Natural killer cell (primary cell): ENCODE results near the gene TBXA2R. TPM values are rescaled to one million over a fixed set of nuclear protein-coding genes. Genes with fewer than 3 reads are reported as not detected.

Experiments used
- ATAC-seq, 3 donors: fragments of 150-1000 bp in 2 of 3; fragments of 200-7000 bp in 1 of 3; cut with Tn5 transposase; 1 replicate in 1 of 3; 2 replicates in 2 of 3; pipeline ENCODE4 v1.10.0; 2021; ENCODE audit warnings: mild to moderate bottlenecking in 2 of 3, moderate library complexity in 2 of 3
- DNase-seq, 2 donors: peaks; one replicate each; pipeline versions ENCODE4 v3.0.0 to v3.0.0-alpha.2; 2013 to 2021; ENCODE audit warnings: mixed read lengths in 1 of 2
- H3K27ac ChIP-seq: one replicate; pipeline ENCODE4 v1.5.1; 2013; ENCODE audit warnings: mild to moderate bottlenecking, low read length
- H3K27me3 ChIP-seq: one replicate; pipeline ENCODE4 v1.6.1; 2013; ENCODE audit warnings: low read length; ENCODE audit not compliant: control insufficient read depth, insufficient read depth
- H3K36me3 ChIP-seq: one replicate; pipeline ENCODE4 v1.6.1; 2013; ENCODE audit warnings: low read length; ENCODE audit not compliant: control insufficient read depth, insufficient read depth
- H3K4me1 ChIP-seq: one replicate; pipeline ENCODE4 v1.6.1; 2013; ENCODE audit warnings: low read length; ENCODE audit not compliant: control insufficient read depth, insufficient read depth
- H3K4me3 ChIP-seq: one replicate; pipeline ENCODE4 v1.5.1; 2013; ENCODE audit warnings: low read length
- H3K9me3 ChIP-seq: one replicate; pipeline ENCODE4 v1.6.1; 2013; ENCODE audit warnings: low read length; ENCODE audit not compliant: control insufficient read depth, insufficient read depth
- H3K27ac Mint-ChIP-seq, 2 donors: one replicate each; pipeline ENCODE4 v1.8.0; 2022; ENCODE audit warnings: mild to moderate bottlenecking in 2 of 2, mixed read lengths in 2 of 2, moderate library complexity in 1 of 2
- H3K27me3 Mint-ChIP-seq, 2 donors: one replicate each; pipeline ENCODE4 v1.8.0; 2022; ENCODE audit warnings: low read depth in 2 of 2, mixed read lengths in 2 of 2
- H3K36me3 Mint-ChIP-seq: one replicate; pipeline ENCODE4 v1.8.0; 2022; ENCODE audit warnings: mixed read lengths
- H3K4me1 Mint-ChIP-seq, 2 donors: one replicate each; pipeline ENCODE4 v1.8.0; 2022; ENCODE audit warnings: mixed read lengths in 2 of 2
- H3K4me3 Mint-ChIP-seq: one replicate; pipeline ENCODE4 v1.8.0; 2022; ENCODE audit warnings: mild to moderate bottlenecking, moderate library complexity, mixed read lengths
- H3K9me3 Mint-ChIP-seq, 2 donors: one replicate each; pipeline ENCODE4 v1.8.0; 2022; ENCODE audit warnings: mixed read lengths in 2 of 2
- WGBS: methylation state at CpG from one replicate; pipeline ENCODE4 v1.1.7; 2013; ENCODE audit warnings: missing lambda C conversion rate; ENCODE audit not compliant: insufficient coverage; 5-methylcytosine and 5-hydroxymethylcytosine counted together
- intact Hi-C: fragments of 100-400 bp; cut with micrococcal nuclease; formaldehyde crosslinking; loops from one replicate; pipeline ENCODE4 v1.14.2; 2022
- total RNA-seq, 4 donors: library from RNA; stranded (reverse); fragments of 120-200 nt in 1 of 4; gene quantifications; one replicate each; pipeline versions ENCODE4 v1.2.3 to v1.2.4, GENCODE V29; 2013 to 2022
- TF ChIP-seq, protein P1 (sequence below): fragments of 200-600 bp; IDR thresholded peaks from one replicate; pipeline ENCODE4 v1.8.0; 2022; ENCODE audit warnings: antibody characterized with exemption

TBXA2R gene
- total RNA-seq, 3 donors from 2014 or later (not counting 1 experiment from before 2014, with no cell fraction given) = 1.4 to 2.1 (median 2.1) TPM

DNA sequence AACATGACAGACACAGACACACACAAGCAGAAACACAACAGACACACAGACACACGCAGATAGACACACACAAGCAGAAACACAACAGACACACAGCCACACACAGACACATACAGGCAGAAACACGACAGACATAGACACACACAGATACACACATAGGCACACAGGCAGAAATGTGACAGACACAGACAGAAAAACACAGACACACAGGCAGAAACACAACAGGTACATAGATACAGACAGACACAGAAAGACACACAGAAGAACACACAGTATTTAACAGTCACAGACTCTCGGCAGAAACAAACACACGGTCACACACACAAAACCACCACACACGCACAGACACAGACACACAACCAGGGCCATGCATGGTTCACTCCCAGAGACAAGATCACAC is 905 bp downstream of the TBXA2R start:
- WGBS = 32% methylated on average over 5 of the region's 5 CpGs
- no peaks in the 10 kb centered on the region for H3K36me3 Mint-ChIP-seq
- DNase-seq (no peak), ATAC-seq (no peak)
- Histone ChIP-seq H3K4me1 (peaks cover 52% of the 10 kb centered on the region), H3K27ac (no peak overlapping the region), H3K9me3 (no peaks in the 10 kb centered on the region), H3K27me3 (no peaks in the 10 kb centered on the region), H3K4me3 (peak overlapping the region; percentile 36), H3K36me3 (peaks cover under 1% of the 10 kb centered on the region)
- intact Hi-C loops = no loop called here
- no peaks in the 10 kb centered on the region for H3K27me3 Mint-ChIP-seq
- H3K4me1 Mint-ChIP-seq = peaks cover 7 to 21% of the 10 kb centered on the region in 2 donors
- H3K27ac Mint-ChIP-seq = no peak overlapping the region
- no peaks in the 10 kb centered on the region for H3K9me3 Mint-ChIP-seq
- TF ChIP-seq, protein P1, sequence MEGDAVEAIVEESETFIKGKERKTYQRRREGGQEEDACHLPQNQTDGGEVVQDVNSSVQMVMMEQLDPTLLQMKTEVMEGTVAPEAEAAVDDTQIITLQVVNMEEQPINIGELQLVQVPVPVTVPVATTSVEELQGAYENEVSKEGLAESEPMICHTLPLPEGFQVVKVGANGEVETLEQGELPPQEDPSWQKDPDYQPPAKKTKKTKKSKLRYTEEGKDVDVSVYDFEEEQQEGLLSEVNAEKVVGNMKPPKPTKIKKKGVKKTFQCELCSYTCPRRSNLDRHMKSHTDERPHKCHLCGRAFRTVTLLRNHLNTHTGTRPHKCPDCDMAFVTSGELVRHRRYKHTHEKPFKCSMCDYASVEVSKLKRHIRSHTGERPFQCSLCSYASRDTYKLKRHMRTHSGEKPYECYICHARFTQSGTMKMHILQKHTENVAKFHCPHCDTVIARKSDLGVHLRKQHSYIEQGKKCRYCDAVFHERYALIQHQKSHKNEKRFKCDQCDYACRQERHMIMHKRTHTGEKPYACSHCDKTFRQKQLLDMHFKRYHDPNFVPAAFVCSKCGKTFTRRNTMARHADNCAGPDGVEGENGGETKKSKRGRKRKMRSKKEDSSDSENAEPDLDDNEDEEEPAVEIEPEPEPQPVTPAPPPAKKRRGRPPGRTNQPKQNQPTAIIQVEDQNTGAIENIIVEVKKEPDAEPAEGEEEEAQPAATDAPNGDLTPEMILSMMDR = no peak
- no peak overlapping the region for H3K4me3 Mint-ChIP-seq

DNA sequence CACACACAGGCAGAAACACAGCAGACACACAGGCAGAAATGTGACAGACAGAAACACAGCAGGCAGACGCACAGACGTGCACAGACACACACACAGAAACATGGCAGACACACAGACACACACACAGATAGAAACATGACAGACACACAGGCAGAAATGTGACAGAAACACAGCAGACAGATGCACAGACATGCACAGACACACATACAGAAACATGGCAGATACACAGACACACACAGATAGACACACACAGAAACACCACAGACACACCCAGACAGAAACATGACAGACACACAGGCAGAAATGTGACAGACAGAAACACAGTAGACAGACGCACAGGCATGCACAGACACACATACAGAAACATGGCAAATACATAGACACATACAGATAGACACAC is 1.3 kb downstream of the TBXA2R start:
- Histone ChIP-seq H3K27ac (no peak overlapping the region), H3K36me3 (no peaks in the 10 kb centered on the region), H3K4me3 (no peak overlapping the region), H3K27me3 (no peaks in the 10 kb centered on the region), H3K4me1 (peaks cover 52% of the 10 kb centered on the region), H3K9me3 (no peaks in the 10 kb centered on the region)
- Mint-ChIP-seq H3K4me3 (no peak overlapping the region), H3K4me1 (peaks cover 7 to 21% of the 10 kb centered on the region in 2 donors), H3K27me3 (no peaks in the 10 kb centered on the region), H3K27ac (no peak overlapping the region), H3K9me3 (no peaks in the 10 kb centered on the region), H3K36me3 (no peaks in the 10 kb centered on the region)
- intact Hi-C loops = no loop called here
- 24% methylated on average over 3 of the region's 3 CpGs for WGBS
- peak; percentile 14 to 21 (median 14) for ATAC-seq
- TF ChIP-seq, protein P1 = no peak
- no peak for DNase-seq

GRCh38 chr19:3604987-3605343 is 1.7 kb downstream of the TBXA2R start:
- peak; percentile 62 to 79 (median 71) for ATAC-seq
- Mint-ChIP-seq H3K36me3 (no peaks in the 10 kb centered on the region), H3K4me1 (peaks cover 7 to 21% of the 10 kb centered on the region in 2 donors), H3K27me3 (no peaks in the 10 kb centered on the region), H3K27ac (no peak overlapping the region), H3K4me3 (no peak overlapping the region), H3K9me3 (no peaks in the 10 kb centered on the region)
- peak; percentile 34 to 56 for DNase-seq
- H3K27ac ChIP-seq = peak overlapping the region; percentile 47
- H3K27me3 ChIP-seq = no peaks in the 10 kb centered on the region
- intact Hi-C loops = no loop called here
- WGBS = under 1% methylated on average over 7 of the region's 11 CpGs
- H3K9me3 ChIP-seq = no peaks in the 10 kb centered on the region
- no peaks in the 10 kb centered on the region for H3K36me3 ChIP-seq
- peak overlapping the region; percentile 14 for H3K4me3 ChIP-seq
- H3K4me1 ChIP-seq = peaks cover 52% of the 10 kb centered on the region
- TF ChIP-seq, protein P1 = no peak
